GM23338 (cell line): Measurements from ENCODE around the gene CS. TPM values are rescaled to one million over a fixed set of nuclear protein-coding genes. Genes with fewer than 3 reads are reported as not detected.
"Not testable (repeated sequence)": the region's sequence is repeated elsewhere in the genome, so short reads cannot be mapped to it uniquely, and the experiment has no call there.

Experiments
- ATAC-seq: fragments of 200-7000 bp; cut with Tn5 transposase; 3 replicates; pipeline ENCODE4 v1.9.1; 2020
- DNase-seq: peaks from one replicate; pipeline ENCODE4 v3.0.0-alpha.2; 2015; ENCODE audit warnings: low spot score
- H2AFZ ChIP-seq: fragments of 200-600 bp; sonication (generic); 2 replicates; pipeline ENCODE4 v1.8.0; 2016; ENCODE audit warnings: antibody characterized with exemption, mild to moderate bottlenecking, moderate library complexity
- H3F3A ChIP-seq: fragments of 200-600 bp; sonication (generic); replicated peaks from 2 replicates; pipeline ENCODE4 v1.8.0; 2017; ENCODE audit warnings: antibody characterized with exemption, mixed run types, low read depth
- H3K27ac ChIP-seq: fragments of 200-600 bp; sonication (generic); 2 replicates; pipeline ENCODE4 v1.6.1; 2016; ENCODE audit warnings: low read depth
- H3K27me3 ChIP-seq: fragments of 200-600 bp; sonication (generic); 2 replicates; pipeline ENCODE4 v1.8.0; 2016; ENCODE audit warnings: mild to moderate bottlenecking, mixed run types, moderate library complexity; ENCODE audit not compliant: insufficient read depth
- H3K36me3 ChIP-seq: fragments of 200-600 bp; sonication (generic); 2 replicates; pipeline ENCODE4 v1.8.0; 2016; ENCODE audit warnings: mild to moderate bottlenecking; ENCODE audit not compliant: insufficient read depth
- H3K4me1 ChIP-seq: fragments of 200-600 bp; sonication (generic); 2 replicates; pipeline ENCODE4 v1.8.0; 2016; ENCODE audit warnings: mild to moderate bottlenecking, moderate library complexity; ENCODE audit not compliant: insufficient read depth
- H3K4me2 ChIP-seq: fragments of 200-600 bp; sonication (generic); 2 replicates; pipeline ENCODE4 v1.7.1; 2017; ENCODE audit warnings: mixed run types
- H3K4me3 ChIP-seq: fragments of 200-600 bp; sonication (generic); 2 replicates; pipeline ENCODE4 v1.6.1; 2016; ENCODE audit warnings: mixed run types
- H3K79me2 ChIP-seq: fragments of 200-600 bp; sonication (generic); replicated peaks from 2 replicates; pipeline ENCODE4 v1.8.0; 2017; ENCODE audit warnings: mild to moderate bottlenecking; ENCODE audit not compliant: insufficient read depth
- H3K9me2 ChIP-seq: fragments of 200-600 bp; sonication (generic); 2 replicates; pipeline ENCODE4 v1.8.0; 2017; ENCODE audit not compliant: insufficient read depth
- H4K20me1 ChIP-seq: fragments of 200-600 bp; sonication (generic); replicated peaks from 2 replicates; pipeline ENCODE4 v1.8.0; 2017; ENCODE audit warnings: mild to moderate bottlenecking; ENCODE audit not compliant: insufficient read depth
- H3K27ac Mint-ChIP-seq: 2 replicates; pipeline ENCODE4 v1.8.0; 2020; ENCODE audit warnings: inconsistent platforms, mild to moderate bottlenecking, moderate library complexity, mixed read lengths
- H3K27me3 Mint-ChIP-seq: 3 replicates; pipeline ENCODE4 v1.8.0; 2022; ENCODE audit warnings: low read depth, mild to moderate bottlenecking, moderate library complexity, mixed read lengths, inconsistent platforms; ENCODE audit not compliant: insufficient read depth, poor library complexity
- H3K36me3 Mint-ChIP-seq: 3 replicates; pipeline ENCODE4 v1.8.0; 2021; ENCODE audit warnings: low read depth, mild to moderate bottlenecking, inconsistent platforms, moderate library complexity, mixed read lengths
- H3K4me1 Mint-ChIP-seq: 3 replicates; pipeline ENCODE4 v1.8.0; 2020; ENCODE audit warnings: mild to moderate bottlenecking, inconsistent platforms, mixed read lengths
- H3K4me3 Mint-ChIP-seq: 3 replicates; pipeline ENCODE4 v1.8.0; 2021; ENCODE audit warnings: moderate library complexity, mild to moderate bottlenecking, inconsistent platforms, mixed read lengths
- H3K9me3 Mint-ChIP-seq: 3 replicates; pipeline ENCODE4 v1.8.0; 2020; ENCODE audit warnings: moderate library complexity, mild to moderate bottlenecking, inconsistent platforms, mixed read lengths
- CTCF ChIP-seq, 2 experiments: fragments of 200-600 bp in 1 of 2; sonication (generic) in 1 of 2; conservative IDR thresholded peaks; 2 replicates each; pipeline versions ENCODE4 v1.5.1 to v1.6.1; 2016 to 2017; ENCODE audit warnings: antibody characterized with exemption in 2 of 2, low read depth in 2 of 2, mild to moderate bottlenecking in 2 of 2, moderate library complexity in 1 of 2
- polyA plus RNA-seq: library from polyadenylated mRNA; unstranded; fragments of >200 nt; fragmentation: Nextera tagmentation; extraction: Ambion mirVana; gene quantifications from 2 replicates; pipeline ENCODE4 v1.2.1, GENCODE V29; 2016
- total RNA-seq: library from RNA; depleted of rRNA; stranded (reverse); fragments of >200 nt; shearing (Covaris generic); gene quantifications from 2 replicates; pipeline ENCODE4 v1.2.3, GENCODE V29; 2014
- TF ChIP-seq, protein P1 (sequence below): IDR thresholded peaks from 2 replicates; pipeline ENCODE4 v1.6.1; 2016; ENCODE audit warnings: antibody characterized with exemption

Gene CS
- total and polyA plus RNA-seq, 2 experiments from 2014 or later, result 63.3 to 166 TPM

DNA sequence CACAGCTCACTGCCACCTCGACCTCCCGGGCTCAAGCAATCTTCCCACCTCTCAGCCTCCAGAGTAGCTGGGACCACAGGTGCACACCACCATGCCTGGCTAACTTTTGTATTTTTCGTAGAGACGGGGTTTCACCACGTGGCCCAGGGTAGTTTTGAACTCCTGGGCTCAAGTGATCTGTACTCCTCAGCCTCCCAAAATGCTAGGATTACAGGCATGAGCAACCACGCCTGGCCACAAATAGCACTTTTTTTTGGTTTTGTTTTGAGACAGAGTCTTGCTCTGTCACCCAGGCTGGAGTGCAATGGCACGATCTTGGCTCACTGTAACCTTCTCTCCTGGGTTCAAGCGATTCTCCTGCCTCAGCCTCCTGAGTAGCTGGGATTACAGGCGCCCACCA is 47.1 kb upstream of the CS start:
- not testable (repeated sequence) for H3K79me2 ChIP-seq, DNase-seq, H3K9me3 Mint-ChIP-seq, H3K27me3 ChIP-seq, H3K4me2 ChIP-seq, H3K9me2 ChIP-seq, H2AFZ ChIP-seq, H4K20me1 ChIP-seq, H3K4me3 ChIP-seq, H3K4me1 ChIP-seq, H3F3A ChIP-seq, ATAC-seq, H3K27ac Mint-ChIP-seq, H3K4me1 Mint-ChIP-seq, H3K4me3 Mint-ChIP-seq, H3K27ac ChIP-seq, H3K27me3 Mint-ChIP-seq
- H3K36me3 Mint-ChIP-seq, result peaks cover 58% of the 10 kb centered on the region
- peaks cover 21% of the 10 kb centered on the region for H3K36me3 ChIP-seq

- H3K9me3 Mint-ChIP-seq, result no peaks in the 10 kb centered on the region
- Histone ChIP-seq H3K4me3 (no peak overlapping the region), H3K4me2 (no peak overlapping the region), H3K79me2 (no peaks in the 10 kb centered on the region), H3K4me1 (no peaks in the 10 kb centered on the region), H2AFZ (no peak overlapping the region), H4K20me1 (no peaks in the 10 kb centered on the region), H3F3A (no peaks in the 10 kb centered on the region), H3K36me3 (peaks cover 18% of the 10 kb centered on the region), H3K27ac (no peak overlapping the region), H3K27me3 (no peaks in the 10 kb centered on the region), H3K9me2 (no peaks in the 10 kb centered on the region)
- no peak overlapping the region for H3K27ac Mint-ChIP-seq
- peak; percentile 30 to 68; a peak in 3 of 4 replicates for TF ChIP-seq CTCF (conservative IDR thresholded peaks at IDR 0.05; ENCODE audit: low read depth in 2 of 2)
- TF ChIP-seq, protein P1, sequence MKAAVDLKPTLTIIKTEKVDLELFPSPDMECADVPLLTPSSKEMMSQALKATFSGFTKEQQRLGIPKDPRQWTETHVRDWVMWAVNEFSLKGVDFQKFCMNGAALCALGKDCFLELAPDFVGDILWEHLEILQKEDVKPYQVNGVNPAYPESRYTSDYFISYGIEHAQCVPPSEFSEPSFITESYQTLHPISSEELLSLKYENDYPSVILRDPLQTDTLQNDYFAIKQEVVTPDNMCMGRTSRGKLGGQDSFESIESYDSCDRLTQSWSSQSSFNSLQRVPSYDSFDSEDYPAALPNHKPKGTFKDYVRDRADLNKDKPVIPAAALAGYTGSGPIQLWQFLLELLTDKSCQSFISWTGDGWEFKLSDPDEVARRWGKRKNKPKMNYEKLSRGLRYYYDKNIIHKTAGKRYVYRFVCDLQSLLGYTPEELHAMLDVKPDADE, result no peak
- H3K27me3 Mint-ChIP-seq, result peaks cover 3% of the 10 kb centered on the region
- peak; percentile 64 for DNase-seq
- peaks cover 58% of the 10 kb centered on the region for H3K36me3 Mint-ChIP-seq
- H3K4me1 Mint-ChIP-seq, result no peaks in the 10 kb centered on the region
- peak; percentile 89 for ATAC-seq
- H3K4me3 Mint-ChIP-seq, result no peak overlapping the region
Measured at GRCh38 chr12:56346675-56347074, 46.5 kb upstream of the CS start.

DNA sequence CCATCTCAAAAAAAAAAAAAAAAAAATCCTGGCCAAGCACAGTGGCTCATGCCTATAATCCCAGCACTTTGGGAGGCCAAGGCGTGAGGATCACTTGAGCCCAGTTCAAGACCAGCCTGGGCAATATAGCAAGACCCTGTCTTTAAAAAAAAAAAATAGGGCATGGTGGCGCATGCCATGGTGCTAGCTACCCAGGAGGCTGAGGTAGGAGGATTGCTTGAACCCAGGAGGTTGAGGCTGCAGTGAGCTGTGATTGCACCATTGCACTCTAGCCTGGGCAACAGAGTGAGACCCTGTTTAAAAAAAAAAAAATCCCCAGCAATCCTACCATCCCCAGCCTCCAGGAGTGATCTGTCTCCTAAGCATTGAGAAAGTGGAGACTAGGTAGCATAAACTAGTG is 42.2 kb upstream of the CS start:
- not testable (repeated sequence) for H2AFZ ChIP-seq, H3K27me3 ChIP-seq, H3K4me3 ChIP-seq, H4K20me1 ChIP-seq, H3K27ac Mint-ChIP-seq, H3K79me2 ChIP-seq, H3K4me3 Mint-ChIP-seq, H3K27me3 Mint-ChIP-seq, H3K9me3 Mint-ChIP-seq, ATAC-seq, DNase-seq, H3K36me3 ChIP-seq, H3K27ac ChIP-seq, H3K4me2 ChIP-seq
- H3K36me3 Mint-ChIP-seq, result peaks cover 25% of the 10 kb centered on the region
- H3K4me1 Mint-ChIP-seq, result peaks cover 22% of the 10 kb centered on the region
- Histone ChIP-seq H3K4me1 (peaks cover 19% of the 10 kb centered on the region), H3K9me2 (peaks cover 19% of the 10 kb centered on the region), H3F3A (peaks cover 17% of the 10 kb centered on the region; the same call in 1 of the 2 replicates)
